Choroid plexus epithelial cell (primary cell): ENCODE data around the gene TRAPPC10.
A peak's percentile ranks its signal among the peaks of the same experiment; 100 is the strongest.

ENCODE experiments used
- DNase-seq: peaks from one replicate; pipeline ENCODE4 v3.0.0-alpha.2; 2010; ENCODE audit warnings: low read depth
- H3K4me3 ChIP-seq: 2 replicates; pipeline ENCODE4 v1.5.1; 2011; ENCODE audit warnings: low read depth, mild to moderate bottlenecking, control low read depth, low read length, moderate library complexity
- CTCF ChIP-seq: conservative IDR thresholded peaks from 2 replicates; pipeline ENCODE4 v1.5.1; 2011; ENCODE audit warnings: low read depth, mild to moderate bottlenecking, control low read depth, inconsistent platforms, low read length, moderate library complexity

TRAPPC10 gene

GRCh38 chr21:44053567-44053966 lies 41.5 kb downstream of the TRAPPC10 start:
- no peak for DNase-seq
- no peak overlapping the region for H3K4me3 ChIP-seq
- TF ChIP-seq CTCF, result no peak

- H3K4me3 ChIP-seq, result no peak overlapping the region
- peak; percentile 86 for DNase-seq
- TF ChIP-seq CTCF, result no peak
Measured at GRCh38 chr21:44054710-44055109, 42.6 kb downstream of the TRAPPC10 start.

- DNase-seq, result no peak
- H3K4me3 ChIP-seq, result no peak overlapping the region
- TF ChIP-seq CTCF, result no peak
Measured at GRCh38 chr21:44057055-44057454, 44.9 kb downstream of the TRAPPC10 start.

GRCh38 chr21:44057960-44058651 lies 46.0 kb downstream of the TRAPPC10 start:
- TF ChIP-seq CTCF, result no peak
- no peak overlapping the region for H3K4me3 ChIP-seq
- DNase-seq, result no peak

GRCh38 chr21:44058652-44058964 lies 46.5 kb downstream of the TRAPPC10 start:
- DNase-seq, result no peak
- H3K4me3 ChIP-seq, result no peak overlapping the region
- TF ChIP-seq CTCF, result no peak

GRCh38 chr21:44058981-44059380 lies 46.9 kb downstream of the TRAPPC10 start:
- no peak overlapping the region for H3K4me3 ChIP-seq
- DNase-seq, result no peak
- TF ChIP-seq CTCF, result no peak

- TF ChIP-seq CTCF, result no peak
- DNase-seq, result no peak
- H3K4me3 ChIP-seq, result no peak overlapping the region
Measured at GRCh38 chr21:44059710-44060109, 47.6 kb downstream of the TRAPPC10 start.
